ENCODE results near the gene RXFP3.

DNA sequence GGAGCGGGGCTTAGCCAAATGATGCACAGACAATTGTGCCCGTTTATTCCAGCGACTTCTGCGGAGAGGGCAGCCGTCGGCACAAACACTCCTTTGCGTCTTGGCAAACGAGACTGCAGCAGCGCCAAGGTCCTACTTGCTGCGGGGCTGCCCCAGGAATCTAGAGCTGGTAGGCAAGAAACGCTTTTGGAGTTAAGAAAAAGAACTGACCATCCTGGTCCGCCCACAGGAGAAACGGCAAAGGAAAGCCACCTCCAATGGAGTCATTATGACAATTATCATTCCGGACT lies 2.3 kb downstream of the RXFP3 start:
- TF ChIP-seq CTCF (IDR thresholded peaks at IDR 0.05; ENCODE audit: low read length) (no peak), EZH2 (optimal IDR thresholded peaks at IDR 0.05; ENCODE audit: low read depth, low read length) (no peak)
